RPMI8226 (cell line): ENCODE measurements around the gene PARP11.

Experiments used
- DNase-seq: peaks from one replicate; pipeline ENCODE4 v3.0.0-alpha.2; 2015

PARP11 gene

GRCh38 chr12:3761116-3761735 is 112.0 kb downstream of the PARP11 start:
- DNase-seq: no peak

GRCh38 chr12:3759878-3760277 is 113.3 kb downstream of the PARP11 start:
- no peak for DNase-seq
